OCI-LY1 (cell line): ENCODE results near the gene TTN.

Source experiments
- CTCF ChIP-seq: fragments of 200-600 bp; sonication (generic), shearing (Covaris generic); IDR thresholded peaks from 2 replicates; pipeline ENCODE4 v1.5.1; 2017; ENCODE audit warnings: mild to moderate bottlenecking, antibody characterized with exemption, low read length, moderate library complexity, mixed read lengths
- EZH2 ChIP-seq: fragments of 200-600 bp; sonication (generic), shearing (Covaris generic); IDR thresholded peaks from 2 replicates; pipeline ENCODE4 v1.8.0; 2017; ENCODE audit warnings: borderline replicate concordance, mixed run types, mild to moderate bottlenecking, antibody characterized with exemption, low read length, moderate library complexity, mixed read lengths

DNA sequence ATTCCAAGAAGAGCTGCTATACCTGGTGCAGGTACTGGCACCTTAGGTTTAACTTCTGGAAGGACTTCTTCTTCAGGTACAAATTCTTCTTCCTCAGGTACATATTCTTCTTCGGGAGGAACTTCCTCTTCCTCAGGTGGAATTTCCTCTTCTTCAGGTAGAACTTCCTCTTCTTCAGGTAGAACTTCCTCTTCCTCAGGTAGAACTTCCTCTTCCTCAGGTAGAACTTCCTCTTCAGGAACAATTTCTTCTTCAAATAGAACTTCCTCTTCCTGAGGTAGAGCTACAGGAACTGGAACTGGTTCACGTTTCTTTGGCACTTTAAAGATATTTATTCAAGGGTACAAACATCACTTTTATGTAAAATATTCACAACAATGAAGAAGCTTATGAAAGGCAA, 129.6 kb downstream of the TTN start:
- no peak for TF ChIP-seq CTCF
- no peak for TF ChIP-seq EZH2
